Measurements from ENCODE around the gene SNORC. TPM values are rescaled to one million over a fixed set of nuclear protein-coding genes. Genes with fewer than 3 reads are reported as not detected.

The SNORC gene
- total RNA-seq, 1 donor from 2014 or later = 1.3 TPM

DNA sequence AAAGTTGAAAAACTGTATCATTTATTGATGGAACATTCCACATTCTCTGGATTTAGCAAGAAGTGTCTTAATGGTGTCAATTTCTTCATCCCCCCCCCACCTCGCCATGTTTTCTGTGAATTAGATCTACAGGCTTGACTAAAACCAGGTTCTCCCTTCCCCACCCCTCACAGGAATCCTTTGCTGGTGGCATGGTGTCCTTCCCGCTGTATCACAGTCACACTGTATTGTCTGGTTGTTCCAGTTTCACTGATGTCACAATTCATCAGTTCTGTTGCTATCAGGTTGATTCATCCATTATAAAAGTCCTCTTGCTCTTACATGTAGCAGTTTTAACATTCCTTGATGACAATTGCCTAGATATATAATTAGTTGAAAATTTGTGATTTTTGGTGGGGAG, 6.1 kb upstream of the SNORC start:
- intact Hi-C loops (cut with micrococcal nuclease) = no loop called here
- DNase-seq (no peak), ATAC-seq (no peak)

- DNase-seq (no peak), ATAC-seq (no peak)
- intact Hi-C loops (cut with micrococcal nuclease) = no loop called here
Measured at GRCh38 chr2:232865165-232865564, 4.9 kb upstream of the SNORC start.

DNA sequence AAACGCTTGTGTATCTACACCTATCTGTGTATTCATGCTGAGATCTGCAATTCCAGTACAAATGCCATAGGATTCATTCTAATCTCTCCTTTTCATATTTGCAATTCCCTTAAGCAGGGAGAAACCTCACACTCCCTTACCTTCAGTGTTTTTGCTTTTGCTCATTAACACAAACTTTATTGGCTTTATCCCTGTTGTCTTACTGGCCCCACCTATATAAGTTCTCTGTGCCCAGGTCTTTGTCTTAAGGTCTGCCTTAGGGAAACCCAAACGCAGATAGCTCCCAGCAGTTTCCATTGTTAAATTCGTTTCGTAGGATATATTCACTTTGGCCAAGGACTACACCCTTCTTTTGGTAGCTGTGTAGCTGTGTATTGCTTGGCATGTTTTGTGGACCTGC, 4.0 kb upstream of the SNORC start:
- DNase-seq = no peak
- intact Hi-C loops (cut with micrococcal nuclease) = no loop called here
- ATAC-seq = no peak

- ATAC-seq = no peak
- intact Hi-C loops (cut with micrococcal nuclease) = no loop called here
Measured at GRCh38 chr2:232869138-232870017, 686 bp upstream of the SNORC start.

GRCh38 chr2:232870766-232871371, 805 bp downstream of the SNORC start:
- DNase-seq (no peak), ATAC-seq (no peak)
- intact Hi-C loops (cut with micrococcal nuclease) = no loop called here

More at GRCh38 chr2:232869138-232870017, 686 bp upstream of the SNORC start:
- DNase-seq = no peak

DNA sequence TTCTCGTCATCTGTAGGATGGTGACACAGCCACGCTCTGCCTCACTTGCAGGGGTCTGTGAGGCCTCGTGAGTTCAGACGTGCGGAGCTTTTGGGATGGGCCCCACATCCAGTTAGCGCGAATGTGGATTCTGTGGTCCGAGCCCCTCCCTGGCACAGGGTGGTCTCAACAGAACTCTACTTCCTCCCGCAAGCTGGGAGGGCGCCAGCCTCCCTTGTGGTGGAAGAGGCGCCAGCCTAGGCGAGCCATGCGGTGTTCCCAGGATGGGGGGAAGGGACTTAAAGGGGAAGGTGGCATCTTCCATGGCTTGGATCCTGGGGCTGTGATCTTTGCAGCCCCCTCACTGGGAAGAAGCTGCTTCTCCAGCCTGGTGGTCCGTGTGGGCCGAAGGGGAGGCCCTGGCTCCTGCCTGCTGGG, 1.4 kb downstream of the SNORC start:
- ATAC-seq = no peak
- DNase-seq = no peak
- intact Hi-C loops (cut with micrococcal nuclease) = no loop called here

GRCh38 chr2:232871835-232872736, 2.0 kb downstream of the SNORC start:
- intact Hi-C loops (cut with micrococcal nuclease) = no loop called here
- no peak for ATAC-seq
- no peak for DNase-seq

DNA sequence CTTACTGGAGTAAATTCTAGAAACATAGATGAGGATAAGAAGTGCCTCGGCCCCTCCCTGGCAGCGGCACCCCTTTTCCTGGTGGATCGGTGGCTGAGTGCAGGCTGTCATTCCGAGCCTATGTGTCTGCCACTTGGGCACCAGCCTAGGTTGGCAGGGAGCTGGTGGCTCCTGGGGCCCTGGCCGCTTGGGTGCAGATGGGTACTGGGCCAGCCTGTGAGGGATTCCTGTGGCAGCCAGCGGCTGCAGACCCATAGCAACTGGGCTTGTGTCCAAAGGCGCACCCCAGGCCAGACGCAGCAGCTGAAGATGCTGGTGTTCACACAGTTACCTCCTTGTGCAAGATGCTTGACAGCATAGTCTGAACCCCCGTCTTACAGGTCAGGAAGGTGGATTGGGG, 2.8 kb downstream of the SNORC start:
- intact Hi-C loops (cut with micrococcal nuclease) = no loop called here
- ATAC-seq (no peak), DNase-seq (no peak)

- DNase-seq = no peak
- no peak for ATAC-seq
- intact Hi-C loops (cut with micrococcal nuclease) = no loop called here
Measured at GRCh38 chr2:232873292-232873908, 3.3 kb downstream of the SNORC start.

DNA sequence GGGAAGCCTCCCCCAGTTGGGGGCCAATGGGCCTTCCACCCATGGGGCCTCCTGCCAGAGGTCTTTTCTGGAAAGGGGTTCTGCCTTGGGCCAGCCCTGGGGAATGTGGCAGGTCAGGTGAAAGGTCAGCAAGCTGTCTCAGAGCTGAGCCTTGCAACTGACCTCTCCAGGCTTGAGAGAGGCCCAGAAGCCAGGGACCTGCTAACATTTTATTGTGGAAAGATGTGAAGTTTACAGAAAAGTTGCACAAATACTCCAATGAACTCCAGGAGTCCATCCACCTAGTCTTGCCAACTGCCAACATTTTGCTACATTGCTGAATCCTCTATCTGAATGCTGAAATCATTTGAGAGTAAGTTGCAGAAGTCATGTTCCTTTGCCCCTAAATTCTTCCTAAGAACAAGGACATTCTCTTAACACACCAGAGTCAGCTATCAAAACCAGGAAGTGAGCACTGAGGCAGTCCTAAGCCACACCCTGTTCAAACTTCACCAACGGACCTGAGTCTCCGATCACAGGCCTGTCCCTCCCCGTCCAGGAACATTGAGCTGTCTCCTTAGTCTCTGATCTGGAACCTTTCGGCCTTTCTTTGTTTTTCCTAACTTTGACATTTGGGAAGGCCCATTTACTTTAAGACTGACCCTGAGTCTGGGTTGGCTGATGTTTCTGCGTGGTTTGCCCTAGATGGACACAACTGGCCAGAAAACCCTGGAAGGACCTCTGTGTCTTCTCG, 4.0 kb downstream of the SNORC start:
- DNase-seq (no peak), ATAC-seq (no peak)
- intact Hi-C loops (cut with micrococcal nuclease) = no loop called here

DNA sequence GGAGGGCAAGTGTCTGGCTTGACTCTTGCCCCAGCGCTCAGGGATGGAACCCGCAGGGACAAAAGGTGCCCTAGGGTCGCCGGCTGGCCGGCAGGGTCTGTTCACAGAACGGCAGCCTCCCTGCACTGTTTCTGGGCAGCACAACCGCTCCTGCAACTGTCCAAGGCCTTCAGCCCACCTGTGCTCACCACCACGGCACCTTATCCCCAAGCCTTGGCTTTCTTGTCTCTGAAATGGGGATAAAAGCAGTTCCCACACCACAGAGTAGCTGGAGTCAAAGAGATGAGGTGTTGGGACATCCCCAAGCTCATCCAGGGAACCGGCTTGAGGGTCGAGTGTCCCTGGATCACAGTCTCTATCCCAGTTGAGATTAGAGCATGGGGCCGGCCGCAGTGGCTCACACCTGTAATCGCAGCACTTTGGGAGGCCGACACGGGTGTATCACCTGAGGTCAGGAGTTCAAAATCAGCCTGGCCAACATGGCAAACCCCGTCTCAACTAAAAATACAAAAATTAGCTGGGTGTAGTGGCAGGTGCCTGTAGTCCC, 4.7 kb downstream of the SNORC start:
- ATAC-seq = no peak
- intact Hi-C loops (cut with micrococcal nuclease) = no loop called here
- no peak for DNase-seq

GRCh38 chr2:232875256-232876121, 5.4 kb downstream of the SNORC start:
- intact Hi-C loops (cut with micrococcal nuclease) = no loop called here
- no peak for ATAC-seq
- DNase-seq = no peak

DNA sequence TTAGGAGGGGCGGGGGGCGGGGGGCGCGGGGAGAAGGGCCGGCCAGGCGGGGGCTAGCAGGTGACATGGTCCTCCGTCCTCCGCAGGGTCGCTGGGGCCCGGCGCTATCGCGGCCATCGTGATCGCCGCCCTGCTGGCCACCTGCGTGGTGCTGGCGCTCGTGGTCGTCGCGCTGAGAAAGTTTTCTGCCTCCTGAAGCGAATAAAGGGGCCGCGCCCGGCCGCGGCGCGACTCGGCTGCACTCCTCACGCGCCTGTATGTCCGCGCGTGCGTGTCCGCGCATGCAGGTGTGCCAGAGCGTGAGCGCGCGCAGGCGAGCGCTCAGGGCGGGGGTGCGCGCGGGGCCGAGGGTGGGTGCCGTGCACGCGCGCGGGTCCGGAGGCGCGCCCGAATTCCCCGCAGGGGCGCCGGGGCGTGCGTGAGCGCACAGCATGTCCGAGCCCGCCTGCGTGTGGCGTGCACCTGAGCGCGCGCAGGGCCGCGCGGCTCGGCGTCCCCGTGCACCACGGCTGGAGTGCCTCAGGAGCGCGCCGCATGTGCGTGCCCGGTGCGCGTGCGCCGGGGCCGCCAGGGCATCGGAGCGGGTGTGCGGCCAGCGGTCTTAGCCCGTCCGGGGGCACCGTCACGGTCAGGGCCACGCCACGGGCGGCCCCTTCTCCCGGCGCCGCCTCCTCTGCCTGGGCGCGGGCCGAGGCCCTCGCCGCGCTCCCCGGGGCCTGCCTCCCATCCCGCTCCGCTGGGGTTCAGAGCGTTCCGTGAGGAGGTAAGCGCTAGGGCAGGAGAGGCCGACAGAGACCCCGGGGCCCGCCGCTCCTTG, 6.3 kb downstream of the SNORC start:
- peak; percentile 38 for ATAC-seq

DNA sequence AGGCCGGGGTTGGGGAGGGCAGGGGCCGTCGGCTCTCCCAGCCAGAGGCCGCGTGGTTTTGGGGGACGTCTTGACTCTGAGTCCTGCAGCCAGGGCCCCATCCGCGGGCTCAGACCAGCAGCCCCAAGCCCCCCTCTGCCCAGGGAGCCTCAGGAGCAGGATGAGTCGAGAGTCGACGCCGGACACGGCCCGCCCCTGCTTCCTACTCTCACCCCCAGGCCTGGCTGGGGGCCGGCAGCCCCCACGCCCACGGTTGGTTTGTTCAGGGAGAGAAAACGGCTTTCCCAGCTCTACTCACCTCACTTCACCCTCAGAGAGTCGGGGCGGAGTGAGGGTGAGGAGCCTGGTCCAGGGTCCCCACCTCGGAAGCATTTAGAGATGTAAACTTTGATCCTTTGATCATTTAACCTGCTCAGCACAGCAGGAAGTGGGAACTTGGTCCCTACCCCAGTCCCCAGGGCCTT, 6.9 kb downstream of the SNORC start:
- no peak for DNase-seq
- no peak for ATAC-seq
- intact Hi-C loops (cut with micrococcal nuclease) = no loop called here

More for the DNA sequence above, 6.3 kb downstream of the SNORC start:
- DNase-seq = no peak
- intact Hi-C loops (cut with micrococcal nuclease) = no loop called here

- intact Hi-C loops (cut with micrococcal nuclease) = no loop called here
- no peak for DNase-seq
- no peak for ATAC-seq
Measured at GRCh38 chr2:232877940-232878511, 8.0 kb downstream of the SNORC start.

Measured in left ventricle myocardium superior (tissue), 1 donor.